ENCODE measurements around the gene OR10K1. TPM values are rescaled to one million over a fixed set of nuclear protein-coding genes. Genes with fewer than 3 reads are reported as not detected.
A peak's percentile ranks its signal among the peaks of the same experiment; 100 is the strongest.

Gene OR10K1
- total and polyA plus RNA-seq, 9 of the 15 experiments (the other 6 are each of a cell fraction or from before 2014, with no cell fraction given): not detected

- H3K4me1 ChIP-seq (replicated peaks in 1 of 2; ENCODE audit: control insufficient read depth in 2 of 2, insufficient read depth in 2 of 2, low read length in 2 of 2): no peaks in the 10 kb centered on the region
- no peak overlapping the region for H3K4me3 ChIP-seq
- no peaks in the 10 kb centered on the region for H3K79me2 ChIP-seq (ENCODE audit: control insufficient read depth, insufficient read depth, low read length)
- ATAC-seq: peak; percentile 93
- no TSS peak for BruUV-seq (replicated peaks)
- no peak overlapping the region for H3K4me2 ChIP-seq (ENCODE audit: insufficient read depth, low read length)
- CTCF ChIA-PET (ENCODE audit: low intra/inter-chr PET ratio): interaction anchor here (0.9 to 1.8 kb wide), 3 partner anchors 20 to 565 kb away, joined by 4 read pairs; no protein-coding TSS in a partner anchor
- intact Hi-C loops (cut with micrococcal nuclease) (loop anchor here (2.0 kb wide), 2 partner anchors 492 to 566 kb away; no protein-coding TSS in a partner anchor), in situ Hi-C loops (cut with MboI) (no loop called here)
- POLR2A ChIA-PET: no interaction called here
- H3K9me1 ChIP-seq (ENCODE audit: control insufficient read depth, insufficient read depth, low read length): no peaks in the 10 kb centered on the region
- no peak overlapping the region for H3K9ac ChIP-seq (ENCODE audit: insufficient read depth in 1 of 2, low read depth in 2 of 2, low read length in 2 of 2)
- peak; percentile 29 for FAIRE-seq
- H2AFZ ChIP-seq (ENCODE audit: low read depth, low read length): no peak overlapping the region
- H3K36me3 ChIP-seq (ENCODE audit: control insufficient read depth, insufficient read depth, low read length): no peaks in the 10 kb centered on the region
- H3K27ac ChIP-seq (ENCODE audit: extremely low read depth, low read depth, low read length): no peak overlapping the region
- WGBS (ENCODE audit: insufficient coverage, low coverage, missing lambda C conversion rate): 0% methylated on average over 1 of the region's 1 CpG
- H3K9me3 ChIP-seq (replicated peaks; ENCODE audit: control insufficient read depth, insufficient read depth, low read depth, low read length): no peaks in the 10 kb centered on the region
- H3K27me3 ChIP-seq (ENCODE audit: control insufficient read depth in 2 of 2, insufficient read depth in 2 of 2, low read length in 2 of 2): no peaks in the 10 kb centered on the region
- H4K20me1 ChIP-seq (replicated peaks; ENCODE audit: control insufficient read depth, insufficient read depth, low read length): no peaks in the 10 kb centered on the region
- peak; percentile 10 to 61 (median 20) for DNase-seq (ENCODE audit: extremely low read depth in 1 of 4, low spot score in 3 of 4)
- TF ChIP-seq STAG1 (CRISPR knock-in tag; IDR thresholded peaks at IDR 0.05; ENCODE audit: borderline replicate concordance) (peak; percentile 32; the same call in 1 of the 2 replicates), ZBTB40 (IDR thresholded peaks at IDR 0.05) (no peak), ZBTB40 (CRISPR knock-in tag; IDR thresholded peaks at IDR 0.05) (no peak), SFPQ (IDR thresholded peaks at IDR 0.05; ENCODE audit: low read depth, low read length) (no peak), CTCF (IDR thresholded peaks at IDR 0.05 in 2 of 3, conservative IDR thresholded peaks at IDR 0.05 in 1 of 3; ENCODE audit: insufficient read depth in 2 of 3, low read depth in 1 of 3, low read length in 3 of 3) (peak; percentile 63 to 70 (median 65))
Measured at GRCh38 chr1:158506369-158506987, 44.8 kb downstream of the OR10K1 start.

Data from K562 (cell line).